IPS DF 6.9 (cell line): ENCODE results near the gene LFNG.

ENCODE experiments used
- DNase-seq: peaks from one replicate; pipeline ENCODE4 v3.0.0-alpha.2; 2013; ENCODE audit warnings: low read depth, low spot score
- H3K27ac ChIP-seq: one replicate; pipeline ENCODE4 v1.5.1; 2013; ENCODE audit warnings: low read length, control low read depth
- H3K27me3 ChIP-seq: 2 replicates; pipeline ENCODE4 v1.6.1; 2013; ENCODE audit warnings: mild to moderate bottlenecking, low read length; ENCODE audit not compliant: control insufficient read depth, insufficient read depth
- H3K36me3 ChIP-seq: 2 replicates; pipeline ENCODE4 v1.6.1; 2013; ENCODE audit warnings: low read length; ENCODE audit not compliant: control insufficient read depth, insufficient read depth
- H3K4me1 ChIP-seq: 2 replicates; pipeline ENCODE4 v1.6.1; 2013; ENCODE audit warnings: low read length; ENCODE audit not compliant: control insufficient read depth, insufficient read depth
- H3K4me3 ChIP-seq: 2 replicates; pipeline ENCODE4 v1.5.1; 2013; ENCODE audit warnings: mild to moderate bottlenecking, low read length
- H3K9me3 ChIP-seq: 2 replicates; pipeline ENCODE4 v1.6.1; 2013; ENCODE audit warnings: low read length, inconsistent platforms; ENCODE audit not compliant: control insufficient read depth, insufficient read depth
- WGBS: extraction: QIAGEN DNeasy Blood & Tissue Kit; methylation state at CpG from one replicate; pipeline ENCODE4 v1.1.7; 2013; ENCODE audit warnings: mixed read lengths, missing lambda C conversion rate; ENCODE audit not compliant: insufficient read length, insufficient coverage; 5-methylcytosine and 5-hydroxymethylcytosine counted together

Gene LFNG

GRCh38 chr7:2483494-2483893, 36.1 kb upstream of the LFNG start:
- Histone ChIP-seq H3K27me3 (no peaks in the 10 kb centered on the region), H3K9me3 (no peaks in the 10 kb centered on the region), H3K4me3 (no peak overlapping the region), H3K27ac (no peak overlapping the region), H3K4me1 (no peaks in the 10 kb centered on the region), H3K36me3 (no peaks in the 10 kb centered on the region)
- no CpG with 5 or more reads among the region's 5 CpGs for WGBS
- DNase-seq = no peak

- H3K36me3 ChIP-seq = no peaks in the 10 kb centered on the region
- no CpG with 5 or more reads among the region's 12 CpGs for WGBS
- H3K27me3 ChIP-seq = no peaks in the 10 kb centered on the region
These were observed 34.7 kb upstream of the LFNG start for GRCh38 chr7:2484868-2485267.

GRCh38 chr7:2487586-2488271, 31.8 kb upstream of the LFNG start:
- DNase-seq = no peak
- Histone ChIP-seq H3K27ac (no peak overlapping the region), H3K27me3 (no peaks in the 10 kb centered on the region), H3K36me3 (no peaks in the 10 kb centered on the region), H3K9me3 (no peaks in the 10 kb centered on the region), H3K4me3 (no peak overlapping the region), H3K4me1 (no peaks in the 10 kb centered on the region)
- WGBS = no CpG with 5 or more reads among the region's 14 CpGs

More at GRCh38 chr7:2484868-2485267, 34.7 kb upstream of the LFNG start:
- Histone ChIP-seq H3K4me3 (no peak overlapping the region), H3K9me3 (no peaks in the 10 kb centered on the region), H3K4me1 (no peaks in the 10 kb centered on the region), H3K27ac (no peak overlapping the region)
- no peak for DNase-seq

GRCh38 chr7:2488272-2488645, 31.3 kb upstream of the LFNG start:
- Histone ChIP-seq H3K27me3 (no peaks in the 10 kb centered on the region), H3K4me3 (no peak overlapping the region), H3K9me3 (no peaks in the 10 kb centered on the region), H3K27ac (no peak overlapping the region), H3K4me1 (no peaks in the 10 kb centered on the region), H3K36me3 (no peaks in the 10 kb centered on the region)
- WGBS = no CpG with 5 or more reads among the region's 8 CpGs
- no peak for DNase-seq

- Histone ChIP-seq H3K27me3 (no peaks in the 10 kb centered on the region), H3K4me1 (peaks cover under 1% of the 10 kb centered on the region; the same call in 1 of the 2 replicates), H3K4me3 (no peak overlapping the region), H3K36me3 (no peaks in the 10 kb centered on the region), H3K9me3 (no peaks in the 10 kb centered on the region), H3K27ac (no peak overlapping the region)
- WGBS = no CpG with 5 or more reads among the region's 9 CpGs
- DNase-seq = no peak
These were observed 30.9 kb upstream of the LFNG start for GRCh38 chr7:2488681-2489080.

- H3K4me1 ChIP-seq = peaks cover 1% of the 10 kb centered on the region; the same call in 1 of the 2 replicates
- no CpG with 5 or more reads among the region's 13 CpGs for WGBS
These were observed 29.4 kb upstream of the LFNG start for GRCh38 chr7:2490181-2490651.

GRCh38 chr7:2492038-2492437, 27.5 kb upstream of the LFNG start:
- H3K9me3 ChIP-seq = no peaks in the 10 kb centered on the region; the same call in 1 of the 2 replicates
- H3K27ac ChIP-seq = no peak overlapping the region
- no peak for DNase-seq
- H3K36me3 ChIP-seq = no peaks in the 10 kb centered on the region
- no peaks in the 10 kb centered on the region for H3K27me3 ChIP-seq
- H3K4me3 ChIP-seq = no peak overlapping the region
- H3K4me1 ChIP-seq = peaks cover 6% of the 10 kb centered on the region; the same call in 1 of the 2 replicates
- 100% methylated on average over 1 of the region's 2 CpGs for WGBS

More at GRCh38 chr7:2490181-2490651, 29.4 kb upstream of the LFNG start:
- no peaks in the 10 kb centered on the region for H3K36me3 ChIP-seq
- H3K9me3 ChIP-seq = no peaks in the 10 kb centered on the region
- H3K4me3 ChIP-seq = no peak overlapping the region
- no peaks in the 10 kb centered on the region for H3K27me3 ChIP-seq
- H3K27ac ChIP-seq = no peak overlapping the region
- DNase-seq = no peak

- Histone ChIP-seq H3K36me3 (no peaks in the 10 kb centered on the region), H3K4me3 (no peak overlapping the region), H3K27ac (no peak overlapping the region), H3K27me3 (no peaks in the 10 kb centered on the region), H3K9me3 (no peaks in the 10 kb centered on the region; the same call in 1 of the 2 replicates), H3K4me1 (peaks cover 8% of the 10 kb centered on the region; the same call in 1 of the 2 replicates)
- no CpG with 5 or more reads among the region's 11 CpGs for WGBS
- no peak for DNase-seq
These were observed 26.1 kb upstream of the LFNG start for GRCh38 chr7:2493205-2494164.

- no CpG with 5 or more reads among the region's 32 CpGs for WGBS
- no peaks in the 10 kb centered on the region; the same call in 1 of the 2 replicates for H3K9me3 ChIP-seq
- H3K4me1 ChIP-seq = peaks cover 10% of the 10 kb centered on the region; the same call in 1 of the 2 replicates
- no peak for DNase-seq
- no peak overlapping the region for H3K27ac ChIP-seq
- H3K27me3 ChIP-seq = no peaks in the 10 kb centered on the region
- H3K4me3 ChIP-seq = no peak overlapping the region
- no peaks in the 10 kb centered on the region for H3K36me3 ChIP-seq
These were observed 25.1 kb upstream of the LFNG start for GRCh38 chr7:2494191-2495130.
